NCI-H1092 treated with DMSO at 0.1 percent for 48 hours (cell line): ENCODE data around the gene TTL.
"Not testable (repeated sequence)": the region's sequence is repeated elsewhere in the genome, so short reads cannot be mapped to it uniquely, and the experiment has no call there.

Experiments
- DNase-seq: peaks from one replicate; lab custom pipeline; 2025; lab: John Stamatoyannopoulos, UW

The TTL gene

DNA sequence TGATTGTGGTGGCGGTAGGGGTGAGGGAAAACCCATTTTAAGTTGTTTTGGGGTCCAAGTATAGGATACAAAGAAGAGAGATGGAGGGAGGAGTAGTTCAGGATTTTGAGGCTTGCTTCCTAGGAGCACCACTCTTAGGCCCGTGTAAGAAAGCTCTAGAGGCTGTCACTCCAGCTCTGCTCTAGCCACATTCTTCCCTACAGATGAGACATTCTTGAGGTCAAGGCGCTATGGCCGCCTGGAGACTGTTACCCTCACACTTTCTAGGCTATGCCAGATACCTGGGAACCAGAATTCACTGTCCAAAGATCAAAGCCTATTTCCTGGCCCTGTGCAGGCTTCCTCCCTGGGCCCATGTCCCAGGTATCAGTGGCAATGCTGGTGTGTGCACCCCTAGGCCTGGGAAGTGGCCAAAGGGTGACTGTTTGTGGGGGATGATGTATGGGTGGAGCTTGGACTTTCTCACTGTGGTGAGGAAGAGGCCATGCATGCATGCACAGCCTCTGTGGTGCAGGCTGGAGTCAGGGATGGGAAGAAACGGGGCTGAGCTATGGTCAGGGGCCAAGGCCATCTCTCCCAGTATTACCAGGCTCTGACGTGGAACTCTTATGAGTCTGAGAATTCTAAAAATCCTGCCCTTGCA lies 7.0 kb upstream of the TTL start:
- no peak for DNase-seq

DNA sequence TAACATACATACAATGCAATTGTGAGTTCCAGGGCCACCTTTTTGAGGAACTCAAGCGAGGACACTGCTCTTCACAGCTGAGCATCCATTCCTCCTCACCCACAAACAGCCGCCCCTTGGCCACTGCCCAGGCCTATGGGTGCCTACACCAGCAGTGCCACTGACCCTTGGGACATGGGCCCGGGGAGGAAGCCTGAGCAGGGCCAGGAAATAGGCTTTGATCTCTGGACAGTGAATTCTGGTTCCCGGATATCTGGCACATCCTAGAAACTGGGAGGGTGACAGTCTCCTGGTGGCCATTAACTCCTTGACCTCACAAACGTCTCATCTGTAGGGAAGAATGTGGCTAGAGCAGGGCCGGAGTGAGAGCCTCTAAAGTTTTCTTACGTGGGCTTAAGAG lies 5.5 kb upstream of the TTL start:
- no peak for DNase-seq

GRCh38 chr2:112480530-112481049 lies 1.4 kb upstream of the TTL start:
- DNase-seq = peak; percentile 18

DNA sequence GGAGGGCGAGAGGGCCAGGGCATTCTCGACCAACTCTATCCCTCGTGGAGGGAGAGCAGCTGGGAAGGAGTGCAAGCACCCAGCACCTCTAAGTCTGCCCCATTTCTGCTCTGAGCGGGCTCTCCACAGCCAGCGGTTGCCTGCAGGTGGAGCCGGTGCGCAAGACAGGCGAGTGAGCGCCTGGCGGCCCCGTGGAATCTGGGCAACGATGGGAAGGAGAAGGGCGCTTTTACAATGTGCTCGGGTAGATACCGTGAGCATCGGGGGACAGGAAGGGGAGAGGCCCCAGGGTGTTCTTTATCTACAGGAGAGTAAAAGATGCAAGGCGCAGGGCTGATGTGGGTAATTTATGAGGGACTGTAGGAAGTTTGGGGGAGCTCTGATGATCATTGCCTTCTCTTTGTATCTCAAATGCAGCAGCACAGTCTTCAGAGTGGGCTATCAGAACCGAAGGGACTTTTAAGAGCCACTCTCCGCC lies 867 bp upstream of the TTL start:
- DNase-seq = peak; percentile 74

GRCh38 chr2:112482309-112483041 lies 519 bp downstream of the TTL start:
- peak; percentile 17 for DNase-seq

- DNase-seq = peak; percentile 18
Observed at GRCh38 chr2:112483042-112483473, 1.1 kb downstream of the TTL start.

DNA sequence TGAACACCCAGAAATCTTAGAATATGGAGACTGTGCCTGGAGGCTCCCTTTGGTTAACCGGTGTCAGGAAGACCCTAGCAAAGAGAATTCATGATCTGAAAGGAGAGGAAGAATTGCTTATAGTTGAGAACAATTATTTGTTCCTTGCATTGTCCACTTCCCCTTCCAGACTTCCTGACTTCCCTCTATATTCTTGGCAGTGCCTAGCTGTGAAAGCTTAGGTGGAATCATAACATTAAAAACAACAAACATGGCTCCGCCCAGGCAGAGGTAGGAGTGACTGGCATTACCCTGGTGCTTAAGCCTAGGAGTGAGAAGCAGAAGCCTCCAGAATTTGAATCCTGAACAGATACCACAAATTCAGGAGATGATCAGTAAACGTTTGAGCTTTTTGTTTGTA lies 1.9 kb downstream of the TTL start:
- DNase-seq = no peak

- no peak for DNase-seq
Observed at GRCh38 chr2:112485849-112486248, 3.9 kb downstream of the TTL start.

DNA sequence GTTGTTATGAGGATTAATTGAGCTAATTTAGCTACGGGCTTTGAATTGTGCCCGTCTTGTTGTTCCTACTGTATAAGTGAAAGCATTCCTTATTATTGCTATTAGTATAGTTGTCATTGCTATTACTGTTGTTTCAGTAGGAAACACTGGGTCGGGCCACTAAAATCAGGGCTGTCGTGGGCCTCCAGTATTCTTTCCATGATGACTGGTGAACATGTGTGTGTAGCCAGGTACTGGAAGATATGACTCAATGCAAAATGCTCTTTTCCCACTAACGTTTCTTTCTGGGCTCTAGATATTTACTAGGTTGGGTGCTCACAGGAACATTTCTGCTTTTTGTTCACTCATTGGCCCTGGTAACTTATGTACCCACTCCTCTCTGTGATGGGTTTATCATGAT lies 4.9 kb downstream of the TTL start:
- DNase-seq = no peak

DNA sequence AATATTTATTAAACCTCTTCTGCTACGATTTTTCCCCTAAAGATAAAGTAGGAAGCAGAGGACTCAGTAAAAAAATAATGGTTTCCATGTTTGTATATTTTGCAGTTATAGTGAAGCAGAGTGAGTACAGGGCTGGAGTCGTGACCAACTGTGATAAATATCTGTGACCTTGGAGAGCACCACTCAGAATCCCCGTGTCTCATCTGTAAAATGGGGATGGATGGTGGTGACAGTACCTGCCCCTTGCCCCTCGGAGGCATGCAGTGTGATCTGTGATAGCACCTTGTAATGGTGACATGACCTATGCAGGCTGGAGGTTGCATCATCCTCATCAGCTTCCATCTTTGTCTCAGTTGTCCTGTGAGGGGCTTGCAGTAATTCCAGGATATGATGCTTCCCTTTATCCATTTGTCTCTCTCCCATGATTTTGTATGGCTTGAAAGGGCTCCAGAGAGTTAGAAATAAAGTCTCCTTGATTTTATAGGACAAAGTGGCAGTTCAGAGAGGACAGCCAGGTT lies 5.5 kb downstream of the TTL start:
- DNase-seq = no peak

DNA sequence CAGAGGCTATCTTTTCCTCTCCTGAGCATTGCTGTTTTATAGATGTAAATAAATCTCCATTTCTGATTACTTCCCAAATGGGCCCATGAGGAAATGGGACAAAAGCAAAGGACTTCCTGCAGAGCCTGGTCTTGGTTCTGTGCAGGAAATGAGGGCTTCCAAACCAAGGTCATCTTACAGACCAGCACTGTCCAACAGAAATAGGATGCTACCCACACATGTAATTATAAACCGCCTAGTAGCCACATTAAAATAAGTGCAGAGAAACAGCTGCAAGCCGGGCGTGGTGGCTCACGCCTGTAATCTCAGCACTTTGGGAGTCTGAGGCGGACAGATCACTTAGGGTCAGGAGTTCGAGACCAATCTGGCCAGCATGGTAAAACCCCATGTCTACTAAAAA lies 6.2 kb downstream of the TTL start:
- DNase-seq = no peak

DNA sequence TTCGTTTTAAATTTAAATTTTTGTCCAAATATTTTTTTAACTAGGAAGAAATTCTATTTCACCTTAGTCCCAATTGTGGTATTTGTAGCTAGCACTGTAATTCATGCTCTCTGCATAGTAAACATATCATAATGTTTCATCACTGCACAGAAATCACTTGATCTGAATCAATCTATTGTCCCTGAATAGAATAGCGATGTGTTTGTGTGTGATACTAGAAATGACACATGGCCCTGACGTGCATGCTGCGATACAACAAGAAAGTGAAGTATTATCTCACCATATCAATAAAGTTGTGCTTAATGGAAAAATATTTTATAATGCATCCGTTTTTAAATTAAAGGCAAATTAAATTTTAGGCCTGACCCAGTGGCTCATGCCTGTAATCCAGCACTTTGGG lies 10.0 kb downstream of the TTL start:
- no peak for DNase-seq

GRCh38 chr2:112493048-112493447 lies 11.1 kb downstream of the TTL start:
- DNase-seq = no peak

GRCh38 chr2:112493858-112494648 lies 12.1 kb downstream of the TTL start:
- no peak for DNase-seq

- DNase-seq = no peak
Observed at GRCh38 chr2:112494828-112495227, 12.9 kb downstream of the TTL start.

DNA sequence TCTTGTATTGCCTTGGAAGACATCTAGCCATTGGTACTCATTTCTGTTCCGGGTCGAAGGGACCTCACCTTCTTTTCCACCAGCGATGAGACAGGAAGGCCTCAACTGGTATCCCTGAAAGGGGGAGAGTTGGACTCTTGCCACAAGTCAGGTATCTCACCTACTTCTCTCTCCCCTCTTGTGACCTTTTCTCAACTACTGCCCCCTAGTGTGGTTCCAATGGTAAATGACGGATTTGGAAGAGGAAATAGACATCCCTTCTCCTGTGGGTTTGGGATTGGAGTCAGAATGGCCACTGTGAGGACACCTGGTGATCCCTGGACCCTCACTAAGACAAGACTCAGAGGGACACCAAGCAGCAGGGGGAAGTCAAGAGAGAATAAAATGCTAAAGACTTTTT lies 13.9 kb downstream of the TTL start:
- DNase-seq = not testable (repeated sequence)

DNA sequence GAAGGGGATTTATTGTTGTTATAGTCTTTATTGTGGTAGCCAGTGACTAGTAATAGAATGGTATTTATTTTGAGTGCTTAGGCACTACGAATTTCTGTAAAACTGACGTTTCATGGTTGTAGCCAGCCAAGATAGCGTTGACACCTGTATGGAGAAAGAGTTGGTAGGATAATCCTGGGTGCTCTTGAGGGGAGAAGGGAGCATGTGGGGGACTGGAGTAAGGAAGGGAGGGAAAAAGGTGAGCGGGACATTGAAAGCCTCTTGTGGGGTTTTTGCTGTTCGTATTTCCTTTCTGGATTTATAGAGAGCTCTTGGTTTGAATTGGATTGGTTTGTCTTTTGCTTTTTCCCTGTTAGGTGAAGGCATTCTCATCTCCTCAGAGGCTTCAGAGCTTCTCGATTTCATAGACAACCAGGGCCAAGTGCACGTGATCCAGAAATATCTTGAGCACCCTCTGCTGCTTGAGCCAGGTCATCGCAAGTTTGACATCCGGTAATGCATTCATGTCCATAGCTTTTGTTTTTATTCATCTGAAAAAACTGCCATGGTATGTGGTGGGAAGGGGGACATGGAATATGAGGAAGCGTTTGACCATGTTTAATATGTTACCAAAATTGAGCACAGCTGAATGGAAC lies 19.0 kb downstream of the TTL start:
- peak; percentile 17 for DNase-seq

GRCh38 chr2:112509239-112509998 lies 27.5 kb downstream of the TTL start:
- not testable (repeated sequence) for DNase-seq

DNA sequence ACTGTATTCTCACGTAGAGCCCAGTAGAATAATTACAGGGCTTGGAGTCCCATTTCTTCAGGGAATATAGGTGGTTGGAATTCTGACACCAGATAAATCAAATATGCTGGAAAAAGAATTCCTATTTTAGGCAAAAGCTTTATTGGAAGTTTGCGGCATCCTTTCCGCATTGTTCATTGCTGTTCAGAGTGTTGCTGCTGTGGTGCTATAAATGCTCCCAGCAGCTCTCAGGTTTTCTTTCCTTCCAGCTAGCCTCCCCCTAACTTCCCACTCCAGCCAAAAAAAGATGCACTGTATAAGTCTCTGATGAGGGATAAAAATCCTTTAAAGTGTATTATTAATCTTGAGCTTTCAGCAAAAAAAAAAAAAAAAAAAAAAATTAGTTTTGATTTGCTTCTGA lies 34.8 kb downstream of the TTL start:
- no peak for DNase-seq

DNA sequence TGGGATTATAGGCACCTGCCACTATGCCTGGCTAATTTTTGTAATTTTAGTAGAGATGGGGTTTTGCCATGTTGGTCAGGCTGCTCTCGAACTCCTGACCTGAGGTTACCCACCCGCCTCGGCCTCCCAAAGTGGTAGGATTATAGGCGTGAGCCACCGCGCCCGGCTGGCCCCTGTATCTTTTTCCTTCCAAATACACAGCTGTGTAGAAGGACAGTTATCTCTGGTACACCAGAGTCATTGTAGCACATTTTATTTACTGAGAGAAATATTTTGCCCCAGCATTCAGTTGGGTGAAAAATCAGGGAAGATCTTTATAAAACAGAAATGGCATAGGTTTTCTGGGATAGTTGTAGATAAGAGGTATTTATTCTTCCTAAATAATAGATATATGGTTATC lies 36.9 kb downstream of the TTL start:
- no peak for DNase-seq

- no peak for DNase-seq
Observed at GRCh38 chr2:112519506-112519905, 37.5 kb downstream of the TTL start.
